ENCODE measurements around the gene ATP1B1. TPM values are rescaled to one million over a fixed set of nuclear protein-coding genes. Genes with fewer than 3 reads are reported as not detected.

The ATP1B1 gene
- total and polyA plus RNA-seq, 2 experiments from 2014 or later, result 51.0 to 73.4 TPM

GRCh38 chr1:169111472-169111871 is 5.0 kb downstream of the ATP1B1 start:
- no peak overlapping the region for H3K27ac ChIP-seq (ENCODE audit: low read depth)
- H3F3A ChIP-seq (replicated peaks; ENCODE audit: low read depth), result 0 out of 2 replicates have a peak, but pooled peaks cover 4% of the 10 kb centered on the region
- DNase-seq (ENCODE audit: low spot score) (no peak), ATAC-seq (no peak)
- TF ChIP-seq ZNF331 (CRISPR knock-in tag; IDR thresholded peaks at IDR 0.05; ENCODE audit: low read depth), result no peak
- no peak for TF ChIP-seq ZNF462 (CRISPR knock-in tag; IDR thresholded peaks at IDR 0.05)
- TF ChIP-seq JUNB (IDR thresholded peaks at IDR 0.05; ENCODE audit: unreplicated experiment), result no peak
- no peak for TF ChIP-seq POLR2AphosphoS5 (IDR thresholded peaks at IDR 0.05; ENCODE audit: low read depth)
- no peak for TF ChIP-seq CTCF (conservative IDR thresholded peaks at IDR 0.05; ENCODE audit: low read depth in 2 of 2)
- TF ChIP-seq, protein P1, sequence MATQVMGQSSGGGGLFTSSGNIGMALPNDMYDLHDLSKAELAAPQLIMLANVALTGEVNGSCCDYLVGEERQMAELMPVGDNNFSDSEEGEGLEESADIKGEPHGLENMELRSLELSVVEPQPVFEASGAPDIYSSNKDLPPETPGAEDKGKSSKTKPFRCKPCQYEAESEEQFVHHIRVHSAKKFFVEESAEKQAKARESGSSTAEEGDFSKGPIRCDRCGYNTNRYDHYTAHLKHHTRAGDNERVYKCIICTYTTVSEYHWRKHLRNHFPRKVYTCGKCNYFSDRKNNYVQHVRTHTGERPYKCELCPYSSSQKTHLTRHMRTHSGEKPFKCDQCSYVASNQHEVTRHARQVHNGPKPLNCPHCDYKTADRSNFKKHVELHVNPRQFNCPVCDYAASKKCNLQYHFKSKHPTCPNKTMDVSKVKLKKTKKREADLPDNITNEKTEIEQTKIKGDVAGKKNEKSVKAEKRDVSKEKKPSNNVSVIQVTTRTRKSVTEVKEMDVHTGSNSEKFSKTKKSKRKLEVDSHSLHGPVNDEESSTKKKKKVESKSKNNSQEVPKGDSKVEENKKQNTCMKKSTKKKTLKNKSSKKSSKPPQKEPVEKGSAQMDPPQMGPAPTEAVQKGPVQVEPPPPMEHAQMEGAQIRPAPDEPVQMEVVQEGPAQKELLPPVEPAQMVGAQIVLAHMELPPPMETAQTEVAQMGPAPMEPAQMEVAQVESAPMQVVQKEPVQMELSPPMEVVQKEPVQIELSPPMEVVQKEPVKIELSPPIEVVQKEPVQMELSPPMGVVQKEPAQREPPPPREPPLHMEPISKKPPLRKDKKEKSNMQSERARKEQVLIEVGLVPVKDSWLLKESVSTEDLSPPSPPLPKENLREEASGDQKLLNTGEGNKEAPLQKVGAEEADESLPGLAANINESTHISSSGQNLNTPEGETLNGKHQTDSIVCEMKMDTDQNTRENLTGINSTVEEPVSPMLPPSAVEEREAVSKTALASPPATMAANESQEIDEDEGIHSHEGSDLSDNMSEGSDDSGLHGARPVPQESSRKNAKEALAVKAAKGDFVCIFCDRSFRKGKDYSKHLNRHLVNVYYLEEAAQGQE (IDR thresholded peaks at IDR 0.05; ENCODE audit: unreplicated experiment), result no peak
- no peak for TF ChIP-seq STAT1 (IDR thresholded peaks at IDR 0.05; ENCODE audit: unreplicated experiment)
- no peak for TF ChIP-seq CREB1 (CRISPR knock-in tag; IDR thresholded peaks at IDR 0.05; ENCODE audit: low read depth)
- TF ChIP-seq EZH2phosphoT487 (IDR thresholded peaks at IDR 0.05; ENCODE audit: unreplicated experiment), result no peak
- TF ChIP-seq, protein P2, sequence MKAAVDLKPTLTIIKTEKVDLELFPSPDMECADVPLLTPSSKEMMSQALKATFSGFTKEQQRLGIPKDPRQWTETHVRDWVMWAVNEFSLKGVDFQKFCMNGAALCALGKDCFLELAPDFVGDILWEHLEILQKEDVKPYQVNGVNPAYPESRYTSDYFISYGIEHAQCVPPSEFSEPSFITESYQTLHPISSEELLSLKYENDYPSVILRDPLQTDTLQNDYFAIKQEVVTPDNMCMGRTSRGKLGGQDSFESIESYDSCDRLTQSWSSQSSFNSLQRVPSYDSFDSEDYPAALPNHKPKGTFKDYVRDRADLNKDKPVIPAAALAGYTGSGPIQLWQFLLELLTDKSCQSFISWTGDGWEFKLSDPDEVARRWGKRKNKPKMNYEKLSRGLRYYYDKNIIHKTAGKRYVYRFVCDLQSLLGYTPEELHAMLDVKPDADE (IDR thresholded peaks at IDR 0.05), result no peak
- TF ChIP-seq ZNF114 (CRISPR knock-in tag; IDR thresholded peaks at IDR 0.05), result no peak
- TF ChIP-seq EZH2 (IDR thresholded peaks at IDR 0.05; ENCODE audit: low read depth, unreplicated experiment), result no peak
- TF ChIP-seq NANOG (IDR thresholded peaks at IDR 0.05; ENCODE audit: borderline replicate concordance), result no peak
- peaks cover 10% of the 10 kb centered on the region for H3K27me3 Mint-ChIP-seq (ENCODE audit: insufficient read depth, low read depth, poor library complexity)
- H3K27me3 ChIP-seq (ENCODE audit: insufficient read depth), result no peaks in the 10 kb centered on the region
- H3K4me1 ChIP-seq (ENCODE audit: insufficient read depth), result peaks cover 55% of the 10 kb centered on the region
- peaks cover 4% of the 10 kb centered on the region; the same call in 1 of the 3 replicates for H3K9me3 Mint-ChIP-seq
- H2AFZ ChIP-seq, result no peak overlapping the region
- H3K79me2 ChIP-seq (replicated peaks; ENCODE audit: insufficient read depth), result peaks cover 77% of the 10 kb centered on the region
- no peak overlapping the region for H3K27ac Mint-ChIP-seq
- H3K4me1 Mint-ChIP-seq, result peaks cover 57% of the 10 kb centered on the region
- H3K36me3 ChIP-seq (ENCODE audit: insufficient read depth), result peaks cover 21% of the 10 kb centered on the region
- no peak overlapping the region for H3K4me2 ChIP-seq
- no peak overlapping the region for H3K4me3 ChIP-seq
- H3K9me2 ChIP-seq (ENCODE audit: insufficient read depth), result no peaks in the 10 kb centered on the region
- H3K36me3 Mint-ChIP-seq (ENCODE audit: low read depth), result peaks cover 56% of the 10 kb centered on the region
- no peak overlapping the region for H3K4me3 Mint-ChIP-seq
- H4K20me1 ChIP-seq (replicated peaks; ENCODE audit: insufficient read depth), result no peaks in the 10 kb centered on the region; the same call in 1 of the 2 replicates

Data from GM23338 (cell line).